HG02973 (cell line): ENCODE measurements around the gene SUPT20H.
A peak's percentile ranks its signal among the peaks of the same experiment; 100 is the strongest.

ENCODE experiments used
- ATAC-seq: cut with Tn5 transposase; IDR thresholded peaks from one replicate; pipeline ENCODE4 v1.9.1; 2021; ENCODE audit warnings: moderate library complexity; ENCODE audit not compliant: unreplicated experiment

The SUPT20H gene

GRCh38 chr13:37058910-37059847 lies at the start of gene SUPT20H:
TSS of gene SUPT20H (minus strand) at chr13:37059688. CDS start at chr13:37051490, 8,198 bp downstream.
- peak; percentile 99 for ATAC-seq

GRCh38 chr13:37109051-37109678 lies 49.7 kb upstream of the SUPT20H start:
- no peak for ATAC-seq

DNA sequence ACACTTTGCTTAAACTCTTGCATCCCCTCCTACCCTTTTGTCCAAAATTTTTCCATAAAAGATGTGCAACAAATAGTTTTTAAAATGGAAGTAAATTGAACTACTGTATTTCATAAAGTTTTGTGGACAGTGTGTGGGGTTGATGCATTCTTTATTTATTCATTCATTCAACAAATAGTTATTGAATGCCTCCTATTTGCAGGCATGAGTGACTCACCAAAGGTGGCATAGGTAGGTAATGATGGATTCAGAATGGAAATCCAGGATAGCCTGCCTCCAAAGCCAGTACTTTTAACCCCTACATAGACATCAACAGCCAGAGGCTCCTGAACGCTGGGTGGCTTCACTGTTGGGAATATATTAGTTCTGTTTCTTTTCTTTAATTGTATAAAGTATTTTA lies 48.4 kb upstream of the SUPT20H start:
- no peak for ATAC-seq

DNA sequence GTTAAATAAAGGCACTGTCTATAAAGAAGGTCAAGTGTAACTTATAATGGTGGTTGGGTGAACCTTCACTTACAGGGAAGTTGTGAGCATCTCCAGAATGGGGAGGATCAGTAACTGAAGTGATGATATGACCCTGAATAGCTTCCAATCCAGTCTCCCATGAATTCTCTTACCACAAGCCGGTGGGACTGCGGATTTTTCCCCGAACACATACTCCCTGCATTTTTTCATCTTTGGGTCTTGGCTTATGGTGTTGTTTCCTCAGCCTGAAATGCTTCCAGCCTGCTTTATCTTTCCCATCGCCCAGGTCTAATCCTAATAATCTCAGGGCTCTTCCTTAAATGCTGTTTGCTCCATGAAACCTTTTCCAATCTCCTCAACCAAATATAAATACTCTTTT lies 48.0 kb upstream of the SUPT20H start:
- no peak for ATAC-seq

DNA sequence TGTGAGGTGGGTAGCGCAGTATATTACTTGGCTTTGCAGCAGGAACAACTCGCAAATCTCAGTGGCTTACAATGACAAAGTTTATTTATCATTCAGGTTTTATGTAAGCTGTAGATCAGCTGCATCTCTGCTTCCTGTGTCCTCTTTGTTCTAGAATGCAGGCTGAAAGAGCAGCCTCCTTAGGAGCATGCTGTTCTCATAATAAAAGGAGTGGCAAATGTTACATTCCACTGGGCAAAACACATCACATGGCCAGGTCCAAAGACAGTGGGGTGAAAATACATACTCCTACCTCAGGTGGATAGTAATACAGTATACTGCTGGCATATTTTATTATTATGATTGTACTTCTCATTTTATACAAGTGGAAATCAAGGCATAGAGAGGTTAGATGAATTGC lies 47.2 kb upstream of the SUPT20H start:
- no peak for ATAC-seq

GRCh38 chr13:37105251-37105714 lies 45.8 kb upstream of the SUPT20H start, which contains the start of gene CSNK1A1L:
TSS of gene CSNK1A1L (minus strand) at chr13:37105664. CDS start at chr13:37105256, 408 bp downstream.
- ATAC-seq, result no peak

DNA sequence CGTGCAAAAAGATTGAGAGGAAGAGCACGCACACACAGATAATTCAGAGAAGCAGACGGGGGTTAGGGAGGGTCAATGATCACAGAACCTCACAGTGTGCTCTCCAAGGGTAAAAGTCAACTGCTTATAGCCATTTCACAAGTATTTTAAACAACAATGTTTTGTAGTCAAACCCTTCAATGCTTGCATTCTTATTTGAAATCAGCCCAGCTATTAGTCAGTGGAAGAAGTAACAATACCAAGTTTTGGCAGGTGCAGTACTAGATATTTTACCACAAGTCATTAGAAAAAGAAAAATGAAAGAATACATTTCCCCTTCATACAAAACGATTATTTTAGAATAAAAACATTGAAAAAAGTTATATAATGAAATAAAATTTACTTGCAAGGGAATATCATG lies 43.4 kb upstream of the SUPT20H start:
- ATAC-seq, result no peak

GRCh38 chr13:37101201-37101600 lies 41.7 kb upstream of the SUPT20H start:
- no peak for ATAC-seq

- no peak for ATAC-seq
These were observed 41.2 kb upstream of the SUPT20H start for GRCh38 chr13:37100731-37101130.

GRCh38 chr13:37097076-37097475 lies 37.6 kb upstream of the SUPT20H start:
- no peak for ATAC-seq

- ATAC-seq, result no peak
These were observed 35.4 kb upstream of the SUPT20H start for GRCh38 chr13:37094840-37095239.

DNA sequence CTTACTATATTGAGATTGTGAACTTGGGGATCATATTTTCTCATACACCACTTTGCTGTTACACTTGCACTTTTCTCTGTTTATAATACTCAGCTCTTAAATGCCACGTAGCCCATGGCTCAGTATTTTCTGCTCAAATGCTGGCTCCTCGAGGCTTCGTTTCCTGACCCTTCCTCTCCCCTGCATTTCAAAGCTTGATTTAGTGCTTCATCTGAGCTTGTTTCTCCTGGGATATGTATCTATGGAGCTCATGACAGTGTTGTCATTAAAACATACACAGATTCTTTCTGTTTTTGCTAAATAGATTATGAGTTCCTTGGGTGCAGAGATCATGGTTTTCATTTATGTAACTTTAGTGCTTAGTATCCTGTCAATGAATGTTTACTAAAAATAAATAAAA lies 34.6 kb upstream of the SUPT20H start:
- ATAC-seq, result no peak

DNA sequence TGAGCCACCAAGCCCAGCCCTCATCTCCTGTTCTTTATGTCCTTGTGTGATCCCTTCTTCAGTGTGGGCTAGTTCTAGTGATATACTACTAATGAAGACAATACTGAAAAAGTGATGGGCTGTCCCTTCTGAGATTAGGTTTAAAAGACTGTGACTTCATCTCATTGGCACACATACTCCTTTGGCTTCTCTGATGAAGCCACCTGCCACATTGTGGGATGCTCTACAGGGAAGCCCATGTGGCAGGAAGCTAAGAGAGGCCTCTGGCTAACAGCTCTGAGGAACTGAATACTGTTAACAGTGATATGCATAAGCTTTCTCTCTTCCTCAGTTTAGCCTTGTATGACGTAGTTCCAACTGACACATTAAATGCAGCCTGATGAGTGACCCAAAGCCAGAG lies 32.3 kb upstream of the SUPT20H start:
- no peak for ATAC-seq

DNA sequence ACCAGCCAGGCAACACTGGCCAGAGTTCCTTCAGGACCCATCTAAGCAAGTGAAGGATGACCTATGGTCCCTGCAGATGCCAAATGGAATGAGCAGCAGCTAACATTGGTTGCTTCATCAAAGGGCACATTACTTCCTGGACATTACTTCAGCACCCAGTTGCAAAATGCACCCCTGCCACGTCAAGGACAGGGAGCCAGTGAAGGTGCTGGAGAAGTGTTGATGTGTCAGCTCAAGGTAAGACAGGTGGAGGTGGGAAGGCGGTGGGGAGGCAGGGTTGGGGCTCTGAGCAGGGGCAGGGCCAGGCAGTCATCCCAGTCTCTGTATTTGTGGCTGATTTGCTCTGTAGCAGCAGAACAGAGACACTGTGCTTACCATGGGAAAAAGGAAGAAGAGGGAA lies 31.4 kb upstream of the SUPT20H start:
- ATAC-seq, result no peak

GRCh38 chr13:37089495-37089894 lies 30.0 kb upstream of the SUPT20H start:
- no peak for ATAC-seq

DNA sequence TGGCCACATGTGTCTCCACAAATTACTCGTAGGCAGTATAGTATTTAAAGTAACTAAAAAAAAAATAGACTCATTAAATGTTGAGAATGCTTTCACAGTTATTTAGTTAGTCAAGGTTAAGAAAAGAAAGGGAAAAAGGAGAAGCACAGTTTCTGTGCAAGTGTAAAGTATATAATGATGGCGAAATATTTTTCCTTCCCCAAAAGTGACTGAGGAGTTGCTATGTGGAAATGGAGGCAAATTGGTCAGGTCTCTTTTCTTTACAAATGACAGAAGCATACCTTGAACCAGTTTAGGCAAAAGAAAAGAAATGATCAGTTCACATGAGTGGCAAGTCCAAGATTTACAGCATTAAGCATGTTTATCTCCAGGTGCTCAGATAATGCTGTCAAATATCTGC lies 28.0 kb upstream of the SUPT20H start:
- no peak for ATAC-seq

DNA sequence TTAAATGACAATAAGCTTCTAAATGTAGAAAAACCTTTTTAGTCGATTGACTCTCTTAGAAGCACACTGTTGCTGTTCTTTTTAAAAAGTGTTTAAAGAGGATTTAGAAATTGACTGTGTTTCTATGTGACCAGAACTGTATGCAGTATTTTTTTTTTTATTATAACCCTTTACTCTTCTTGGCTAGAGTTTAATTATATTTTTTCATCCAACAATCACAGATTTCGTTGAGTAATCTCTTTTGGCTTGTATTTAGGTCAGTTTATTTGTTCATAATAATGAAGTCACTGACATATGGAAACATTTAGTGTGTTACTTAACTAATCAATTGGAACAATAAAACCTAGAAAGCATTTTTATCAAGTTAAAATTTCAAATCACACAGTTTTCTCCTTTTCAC lies 26.1 kb upstream of the SUPT20H start:
- no peak for ATAC-seq

DNA sequence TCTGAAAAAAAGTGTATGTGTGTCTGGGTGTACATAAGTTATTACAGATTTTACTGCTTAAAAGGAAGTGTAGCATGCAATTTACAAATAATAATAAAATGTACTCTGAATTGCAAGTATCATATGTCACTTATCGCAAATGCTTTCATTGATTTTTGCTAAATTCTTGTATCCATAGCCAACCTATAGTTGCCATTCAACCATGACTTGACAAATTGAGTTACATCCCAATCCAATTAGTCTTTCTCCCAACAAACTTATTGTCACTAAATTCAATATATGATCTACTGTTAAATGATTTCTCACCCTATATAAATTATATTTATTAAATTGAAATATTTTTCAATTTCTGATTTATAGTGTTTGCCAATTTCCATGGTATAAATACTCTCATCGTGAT lies 17.3 kb upstream of the SUPT20H start:
- no peak for ATAC-seq

- ATAC-seq, result no peak
These were observed 15.7 kb upstream of the SUPT20H start for GRCh38 chr13:37075164-37075563.

DNA sequence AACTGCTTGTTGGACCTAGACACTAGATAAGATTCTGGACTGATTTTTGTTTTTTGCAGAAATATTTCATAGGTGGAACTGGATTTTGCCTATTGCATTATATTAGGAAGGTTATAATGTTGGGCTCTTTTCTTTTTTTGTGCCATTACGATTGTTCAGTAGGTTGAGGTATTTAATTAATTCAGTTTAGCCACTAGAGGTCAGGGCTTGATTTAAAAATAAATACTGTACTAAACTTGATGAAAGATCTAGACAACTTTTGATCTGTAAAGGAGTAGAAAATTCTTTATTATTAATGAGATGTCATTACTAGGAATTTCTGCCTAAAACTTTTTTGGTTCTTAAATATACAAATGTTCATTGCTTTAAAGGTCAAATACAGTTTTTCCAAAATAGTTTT lies 15.2 kb upstream of the SUPT20H start:
- no peak for ATAC-seq

DNA sequence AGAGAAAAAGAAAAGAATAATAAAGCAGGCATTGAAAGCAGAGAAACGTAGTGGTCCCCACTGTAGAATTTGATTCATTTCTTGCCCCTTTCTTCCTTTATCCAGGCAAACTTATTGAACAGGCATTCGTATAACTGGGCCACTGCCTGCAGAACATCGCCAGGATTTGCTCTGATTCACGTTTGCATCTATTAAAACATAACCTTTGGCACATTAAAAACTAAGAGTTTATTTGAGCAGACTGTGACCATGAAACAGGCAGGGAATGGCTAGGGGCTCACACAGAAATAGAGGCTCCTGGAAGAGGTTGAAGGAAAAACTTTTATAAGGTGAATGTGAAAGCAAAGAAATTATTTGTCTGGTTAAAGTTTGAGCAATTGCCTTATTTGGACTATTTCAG lies 12.5 kb upstream of the SUPT20H start:
- ATAC-seq, result no peak

- ATAC-seq, result no peak
These were observed 11.5 kb upstream of the SUPT20H start for GRCh38 chr13:37070956-37071355.
